GM20000 (cell line): ENCODE measurements around the gene CMTM3.
"Not testable (repeated sequence)": the region's sequence is repeated elsewhere in the genome, so short reads cannot be mapped to it uniquely, and the experiment has no call there.

Experiments
- DNase-seq: peaks from one replicate; pipeline ENCODE4 v3.0.0; 2012; ENCODE audit warnings: low spot score
- TF ChIP-seq, protein P1 (sequence below): IDR thresholded peaks from 2 replicates; pipeline ENCODE4 v1.5.1; 2012; ENCODE audit warnings: mild to moderate bottlenecking, control low read depth; ENCODE audit errors: extremely low read depth, missing control alignments

CMTM3 gene

DNA sequence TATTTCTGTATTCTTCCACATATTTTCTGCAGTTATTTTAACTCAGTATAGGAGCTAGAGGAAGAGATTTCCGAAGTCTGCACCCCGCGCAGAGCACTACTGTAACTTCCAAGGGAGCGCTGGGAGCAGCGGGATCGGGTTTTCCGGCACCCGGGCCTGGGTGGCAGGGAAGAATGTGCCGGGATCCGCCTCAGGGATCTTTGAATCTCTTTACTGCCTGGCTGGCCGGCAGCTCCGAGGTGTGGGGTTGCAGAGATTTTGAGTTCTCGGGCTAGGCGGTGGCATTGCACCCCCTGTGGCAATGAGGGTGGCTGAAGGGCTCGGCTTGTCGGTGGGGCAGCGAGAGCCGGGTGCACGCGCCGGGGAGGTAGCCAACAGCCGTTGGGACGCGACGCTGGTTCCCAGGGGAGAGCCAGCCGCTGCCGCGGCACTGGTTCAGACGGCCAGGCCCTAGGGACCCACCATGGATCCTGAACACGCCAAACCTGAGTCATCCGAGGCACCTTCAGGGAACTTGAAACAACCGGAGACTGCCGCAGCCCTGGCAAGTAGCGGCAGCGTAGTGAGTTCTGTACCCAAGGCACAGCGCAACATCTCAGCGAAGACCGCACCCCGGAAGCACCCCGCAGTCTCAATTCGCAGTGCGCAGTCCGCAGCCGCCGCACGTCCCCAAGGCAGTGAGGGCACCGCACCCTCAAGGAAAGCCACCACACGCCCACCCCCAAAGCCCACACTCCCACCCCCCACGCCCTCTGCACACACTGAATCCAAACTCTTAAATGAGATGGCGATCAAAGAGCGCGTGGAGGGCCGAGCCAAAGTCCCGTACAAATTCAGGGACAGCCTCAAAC lies 38.2 kb upstream of the CMTM3 start, which contains the start of gene CMTM1:
Gene CMTM1, plus strand, starts transcription at position 389 of the 851 bp plus-strand sequence. Its CDS starts 75 bp downstream, at position 464.
- TF ChIP-seq, protein P1, sequence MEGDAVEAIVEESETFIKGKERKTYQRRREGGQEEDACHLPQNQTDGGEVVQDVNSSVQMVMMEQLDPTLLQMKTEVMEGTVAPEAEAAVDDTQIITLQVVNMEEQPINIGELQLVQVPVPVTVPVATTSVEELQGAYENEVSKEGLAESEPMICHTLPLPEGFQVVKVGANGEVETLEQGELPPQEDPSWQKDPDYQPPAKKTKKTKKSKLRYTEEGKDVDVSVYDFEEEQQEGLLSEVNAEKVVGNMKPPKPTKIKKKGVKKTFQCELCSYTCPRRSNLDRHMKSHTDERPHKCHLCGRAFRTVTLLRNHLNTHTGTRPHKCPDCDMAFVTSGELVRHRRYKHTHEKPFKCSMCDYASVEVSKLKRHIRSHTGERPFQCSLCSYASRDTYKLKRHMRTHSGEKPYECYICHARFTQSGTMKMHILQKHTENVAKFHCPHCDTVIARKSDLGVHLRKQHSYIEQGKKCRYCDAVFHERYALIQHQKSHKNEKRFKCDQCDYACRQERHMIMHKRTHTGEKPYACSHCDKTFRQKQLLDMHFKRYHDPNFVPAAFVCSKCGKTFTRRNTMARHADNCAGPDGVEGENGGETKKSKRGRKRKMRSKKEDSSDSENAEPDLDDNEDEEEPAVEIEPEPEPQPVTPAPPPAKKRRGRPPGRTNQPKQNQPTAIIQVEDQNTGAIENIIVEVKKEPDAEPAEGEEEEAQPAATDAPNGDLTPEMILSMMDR, result no peak
- no peak for DNase-seq

DNA sequence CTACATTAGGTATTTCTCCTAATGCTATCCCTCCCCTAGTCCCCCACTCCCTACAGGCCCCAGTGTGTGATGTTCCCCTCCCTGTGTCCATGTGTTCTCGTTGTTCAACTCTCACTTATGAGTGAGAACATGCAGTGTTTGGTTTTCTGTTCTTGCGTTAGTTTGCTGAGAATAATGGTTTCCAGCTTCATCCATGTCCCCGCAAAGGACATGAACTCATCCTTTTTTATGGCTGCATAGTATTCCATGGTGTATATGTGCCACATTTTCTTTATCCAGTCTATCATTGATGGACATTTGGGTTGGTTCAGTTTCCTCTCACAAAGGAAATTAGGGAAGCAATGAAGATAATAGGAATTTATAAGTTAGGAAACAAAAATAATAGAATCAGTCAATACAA lies 37.2 kb upstream of the CMTM3 start:
- DNase-seq, result not testable (repeated sequence)

DNA sequence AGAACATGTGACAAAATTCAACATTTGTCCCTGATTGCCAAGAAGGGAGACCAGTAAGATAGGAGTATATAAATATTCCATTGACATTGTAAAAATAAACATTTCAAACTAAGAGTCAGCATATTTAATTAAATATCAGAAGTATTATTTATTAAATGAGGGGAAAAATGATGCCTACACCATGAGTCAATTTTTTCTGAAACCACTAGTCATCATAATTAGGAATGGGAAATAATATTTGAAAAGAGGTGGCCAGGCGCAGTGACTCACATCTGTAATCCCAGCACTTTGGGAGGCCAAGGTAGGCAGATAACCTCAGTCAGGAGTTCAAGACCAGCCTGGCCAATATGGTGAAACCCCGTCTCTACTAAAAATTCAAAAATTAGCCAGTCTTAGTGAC lies 36.1 kb upstream of the CMTM3 start:
- DNase-seq, result no peak
- TF ChIP-seq, protein P1, result no peak

DNA sequence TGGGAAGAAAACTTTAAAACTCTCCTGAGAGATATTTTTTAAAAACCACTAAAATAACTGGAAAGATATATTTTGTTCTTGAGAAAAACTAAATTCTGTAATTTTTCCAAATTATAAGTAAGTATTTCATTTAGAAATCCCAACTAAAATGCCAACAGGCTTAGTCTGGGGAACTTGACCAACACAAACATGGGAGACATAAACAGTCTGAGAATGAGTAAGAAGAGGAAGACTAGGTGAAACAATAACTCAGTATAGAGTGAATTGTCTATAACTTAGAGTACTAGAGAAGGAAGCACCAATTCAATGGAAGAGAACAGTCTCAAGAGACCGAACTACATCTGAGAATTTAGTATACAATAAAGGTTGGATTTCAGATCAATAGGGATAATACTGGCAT lies 35.4 kb upstream of the CMTM3 start:
- no peak for DNase-seq
- TF ChIP-seq, protein P1, result no peak

DNA sequence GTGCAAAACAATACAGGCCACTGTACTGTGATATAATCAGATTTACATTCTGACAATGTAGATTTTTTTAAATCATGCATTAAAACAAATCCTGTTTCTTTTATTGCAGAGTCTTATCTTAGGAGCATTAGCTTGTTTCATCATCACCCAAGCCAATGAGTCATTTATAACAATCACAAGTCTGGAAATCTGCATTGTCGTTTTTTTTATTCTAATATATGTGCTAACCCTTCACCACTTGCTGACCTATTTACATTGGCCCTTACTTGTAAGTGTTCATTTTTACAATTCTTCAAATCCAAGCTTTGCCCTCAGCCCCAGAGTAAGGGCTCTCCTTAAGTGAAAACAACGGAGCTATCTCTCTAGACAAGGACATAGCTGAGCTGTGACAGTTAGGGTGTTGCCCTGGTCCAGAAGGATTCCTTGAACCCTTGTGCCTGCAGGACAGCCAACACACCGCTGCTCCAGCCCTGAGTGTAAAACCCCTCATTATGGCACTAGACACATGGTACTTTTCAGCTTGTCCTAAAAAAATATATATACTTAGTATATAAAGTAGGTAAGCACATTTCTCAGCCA lies 34.6 kb upstream of the CMTM3 start:
- no peak for DNase-seq
- TF ChIP-seq, protein P1, result no peak

DNA sequence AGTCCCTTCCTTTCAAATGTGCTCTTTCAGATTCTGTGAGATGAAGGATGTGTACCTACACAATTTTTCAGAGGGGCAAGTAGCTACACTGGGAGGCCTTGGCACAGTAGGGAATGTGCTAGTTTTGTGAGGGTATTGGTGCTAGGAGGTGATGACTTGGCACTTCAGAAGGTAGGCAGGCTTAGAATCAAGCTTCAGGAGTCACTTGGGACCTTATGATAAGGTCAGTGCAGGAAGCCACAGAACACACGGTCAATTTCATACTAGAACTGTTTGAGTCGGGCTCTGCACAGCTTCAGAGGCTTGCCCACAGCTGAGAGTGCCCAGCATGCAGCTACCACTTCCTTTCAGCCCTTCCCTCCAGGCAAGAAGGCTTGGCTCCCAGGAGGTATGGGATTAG lies 32.1 kb upstream of the CMTM3 start:
- DNase-seq, result no peak
- TF ChIP-seq, protein P1, result no peak

DNA sequence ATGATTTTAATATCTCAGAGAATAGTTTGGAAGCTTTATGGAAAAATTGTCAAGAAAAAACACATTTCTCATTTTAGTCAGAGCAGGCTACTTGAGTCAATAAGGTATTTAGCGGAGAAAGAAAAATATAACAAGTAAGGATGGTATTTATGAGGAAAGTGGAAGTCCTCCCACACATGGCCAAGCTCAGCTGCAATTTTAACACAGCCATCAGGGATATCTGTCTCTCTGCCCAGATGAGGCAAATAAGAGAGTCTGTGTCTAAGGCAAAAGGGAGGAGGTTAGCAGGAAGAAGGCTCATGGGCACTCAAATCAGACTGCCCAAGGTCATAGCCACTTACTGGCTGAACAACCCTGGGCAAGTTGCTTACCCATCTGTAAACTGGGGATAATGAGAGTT lies 30.4 kb upstream of the CMTM3 start:
- TF ChIP-seq, protein P1, result no peak
- no peak for DNase-seq
